GM21529 (cell line): Measurements from ENCODE around the gene BCL2A1.
"Not testable (repeated sequence)": the region's sequence is repeated elsewhere in the genome, so short reads cannot be mapped to it uniquely, and the experiment has no call there.

Experiments
- ATAC-seq: cut with Tn5 transposase; IDR thresholded peaks from one replicate; pipeline ENCODE4 v1.9.1; 2021; ENCODE audit not compliant: unreplicated experiment

BCL2A1 gene

GRCh38 chr15:79970624-79971434, at the start of gene BCL2A1:
TSS of gene BCL2A1 (minus strand) at chr15:79971196. CDS start at chr15:79971119, 77 bp downstream.
- peak; percentile 63 for ATAC-seq

- no peak for ATAC-seq
Observed at GRCh38 chr15:80020731-80021130, 49.7 kb upstream of the BCL2A1 start.

GRCh38 chr15:80020149-80020548, 49.2 kb upstream of the BCL2A1 start:
- ATAC-seq, result not testable (repeated sequence)

- no peak for ATAC-seq
Observed at GRCh38 chr15:80019168-80019745, 48.3 kb upstream of the BCL2A1 start.

- ATAC-seq, result not testable (repeated sequence)
Observed at GRCh38 chr15:80017139-80017538, 46.1 kb upstream of the BCL2A1 start.

GRCh38 chr15:80016506-80016905, 45.5 kb upstream of the BCL2A1 start:
- not testable (repeated sequence) for ATAC-seq

GRCh38 chr15:80015156-80015555, 44.2 kb upstream of the BCL2A1 start:
- ATAC-seq, result no peak

- not testable (repeated sequence) for ATAC-seq
Observed at GRCh38 chr15:80014186-80014585, 43.2 kb upstream of the BCL2A1 start.

GRCh38 chr15:80012060-80012726, 41.2 kb upstream of the BCL2A1 start:
- no peak for ATAC-seq

GRCh38 chr15:80011596-80011995, 40.6 kb upstream of the BCL2A1 start:
- ATAC-seq, result no peak

GRCh38 chr15:80011041-80011523, 40.1 kb upstream of the BCL2A1 start:
- ATAC-seq, result not testable (repeated sequence)

- peak; percentile 25 for ATAC-seq
Observed at GRCh38 chr15:80010131-80010673, 39.2 kb upstream of the BCL2A1 start.

GRCh38 chr15:80007532-80007931, 36.5 kb upstream of the BCL2A1 start:
- no peak for ATAC-seq

- no peak for ATAC-seq
Observed at GRCh38 chr15:80006946-80007345, 36.0 kb upstream of the BCL2A1 start.

- ATAC-seq, result no peak
Observed at GRCh38 chr15:80003934-80004472, 33.0 kb upstream of the BCL2A1 start.

- ATAC-seq, result no peak
Observed at GRCh38 chr15:80003171-80003570, 32.2 kb upstream of the BCL2A1 start.

GRCh38 chr15:80002267-80002666, 31.3 kb upstream of the BCL2A1 start:
- ATAC-seq, result no peak

GRCh38 chr15:79994615-79995014, 23.6 kb upstream of the BCL2A1 start:
- ATAC-seq, result no peak

GRCh38 chr15:79991826-79992225, 20.8 kb upstream of the BCL2A1 start:
- ATAC-seq, result no peak

GRCh38 chr15:79990997-79991334, 20.0 kb upstream of the BCL2A1 start:
- ATAC-seq, result no peak

GRCh38 chr15:79990280-79990996, 19.4 kb upstream of the BCL2A1 start:
- no peak for ATAC-seq
